Peyer's patch (tissue), 4 donors: ENCODE measurements around the gene SACM1L.

ENCODE experiments used
- CTCF ChIP-seq, 6 experiments: fragments of 450-650 bp in 4 of 6; fragments of 200-600 bp in 2 of 6; sonication (generic) in 1 of 6; IDR thresholded peaks; one replicate each; pipeline ENCODE4 v1.5.1; 2017 to 2019; ENCODE audit warnings: antibody characterized with exemption in 6 of 6, mild to moderate bottlenecking in 3 of 6, moderate library complexity in 1 of 6
- POLR2A ChIP-seq, 2 donors: fragments of 450-650 bp; IDR thresholded peaks; one replicate each; pipeline ENCODE4 v1.5.1; 2017; ENCODE audit warnings: antibody characterized with exemption in 2 of 2, mild to moderate bottlenecking in 2 of 2, moderate library complexity in 2 of 2

- TF ChIP-seq CTCF (IDR thresholded peaks at IDR 0.05) (peak; percentile 10 to 77 (median 52)), POLR2A (IDR thresholded peaks at IDR 0.05) (no peak)
Observed at GRCh38 chr3:45665101-45665572, 24.1 kb upstream of the SACM1L start.
